ENCODE results near the gene SLC37A1.

Gene SLC37A1

GRCh38 chr21:42500225-42500624 is 13.4 kb upstream of the SLC37A1 start:
- DNase-seq (no peak), ATAC-seq (ENCODE audit: insufficient read depth, low read depth) (no peak)
- H3K4me3 ChIP-seq (ENCODE audit: low read depth in 1 of 2, low read length in 2 of 2), result no peak overlapping the region
- H3K27ac ChIP-seq (ENCODE audit: low read length), result no peak overlapping the region
- no peak overlapping the region for H3K4me2 ChIP-seq (ENCODE audit: insufficient read depth, low read length)
- H2AFZ ChIP-seq (ENCODE audit: low read depth, low read length), result no peak overlapping the region
- H3K9ac ChIP-seq (ENCODE audit: low read depth, low read length), result no peak overlapping the region
- no peaks in the 10 kb centered on the region for H4K20me1 ChIP-seq (ENCODE audit: insufficient read depth, low read length)
- H3K9me3 ChIP-seq (ENCODE audit: insufficient read depth, low read length, severe bottlenecking), result no peaks in the 10 kb centered on the region
- no peaks in the 10 kb centered on the region for H3K79me2 ChIP-seq (ENCODE audit: insufficient read depth, low read length)
- TF ChIP-seq, protein P1, sequence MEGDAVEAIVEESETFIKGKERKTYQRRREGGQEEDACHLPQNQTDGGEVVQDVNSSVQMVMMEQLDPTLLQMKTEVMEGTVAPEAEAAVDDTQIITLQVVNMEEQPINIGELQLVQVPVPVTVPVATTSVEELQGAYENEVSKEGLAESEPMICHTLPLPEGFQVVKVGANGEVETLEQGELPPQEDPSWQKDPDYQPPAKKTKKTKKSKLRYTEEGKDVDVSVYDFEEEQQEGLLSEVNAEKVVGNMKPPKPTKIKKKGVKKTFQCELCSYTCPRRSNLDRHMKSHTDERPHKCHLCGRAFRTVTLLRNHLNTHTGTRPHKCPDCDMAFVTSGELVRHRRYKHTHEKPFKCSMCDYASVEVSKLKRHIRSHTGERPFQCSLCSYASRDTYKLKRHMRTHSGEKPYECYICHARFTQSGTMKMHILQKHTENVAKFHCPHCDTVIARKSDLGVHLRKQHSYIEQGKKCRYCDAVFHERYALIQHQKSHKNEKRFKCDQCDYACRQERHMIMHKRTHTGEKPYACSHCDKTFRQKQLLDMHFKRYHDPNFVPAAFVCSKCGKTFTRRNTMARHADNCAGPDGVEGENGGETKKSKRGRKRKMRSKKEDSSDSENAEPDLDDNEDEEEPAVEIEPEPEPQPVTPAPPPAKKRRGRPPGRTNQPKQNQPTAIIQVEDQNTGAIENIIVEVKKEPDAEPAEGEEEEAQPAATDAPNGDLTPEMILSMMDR (IDR thresholded peaks at IDR 0.05; ENCODE audit: borderline replicate concordance, extremely low read depth, low read length, poor library complexity, severe bottlenecking), result no peak
- no peak for TF ChIP-seq EZH2 (IDR thresholded peaks at IDR 0.05; ENCODE audit: borderline replicate concordance, low read depth, low read length, severe bottlenecking)
- H3K36me3 ChIP-seq (ENCODE audit: insufficient read depth, low read length), result no peaks in the 10 kb centered on the region
- H3K4me1 ChIP-seq (ENCODE audit: insufficient read depth, low read length), result peaks cover 26% of the 10 kb centered on the region
- no peaks in the 10 kb centered on the region for H3K27me3 ChIP-seq (ENCODE audit: insufficient read depth, low read length, poor library complexity)

DNA sequence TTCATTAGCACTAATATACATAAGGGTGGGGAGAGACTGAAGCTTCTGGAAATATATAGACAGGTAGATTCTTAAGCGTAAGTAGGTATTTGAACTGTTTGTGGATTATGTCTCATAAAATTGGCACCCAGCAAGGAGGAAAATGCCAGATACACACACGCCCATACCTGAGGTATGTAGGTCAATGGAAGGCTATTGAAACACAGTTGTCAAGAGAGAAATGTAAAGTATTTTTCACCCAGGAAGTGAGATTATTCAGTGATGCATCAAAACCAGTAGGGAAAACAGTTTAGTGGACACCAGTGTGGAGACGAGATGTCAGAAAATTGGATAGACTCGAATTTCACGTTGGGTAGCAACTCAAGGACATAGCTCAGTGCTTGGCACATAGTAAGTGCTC is 12.9 kb upstream of the SLC37A1 start:
- Histone ChIP-seq H3K9me3 (ENCODE audit: insufficient read depth, low read length, severe bottlenecking) (no peaks in the 10 kb centered on the region), H3K27me3 (ENCODE audit: insufficient read depth, low read length, poor library complexity) (no peaks in the 10 kb centered on the region), H3K4me1 (ENCODE audit: insufficient read depth, low read length) (peaks cover 20% of the 10 kb centered on the region), H3K4me2 (ENCODE audit: insufficient read depth, low read length) (no peak overlapping the region), H3K9ac (ENCODE audit: low read depth, low read length) (no peak overlapping the region), H3K79me2 (ENCODE audit: insufficient read depth, low read length) (no peaks in the 10 kb centered on the region), H4K20me1 (ENCODE audit: insufficient read depth, low read length) (no peaks in the 10 kb centered on the region), H3K36me3 (ENCODE audit: insufficient read depth, low read length) (no peaks in the 10 kb centered on the region), H3K27ac (ENCODE audit: low read length) (no peak overlapping the region), H3K4me3 (ENCODE audit: low read depth in 1 of 2, low read length in 2 of 2) (no peak overlapping the region), H2AFZ (ENCODE audit: low read depth, low read length) (no peak overlapping the region)
- no peak for ATAC-seq (ENCODE audit: insufficient read depth, low read depth)
- no peak for DNase-seq
- TF ChIP-seq EZH2 (IDR thresholded peaks at IDR 0.05; ENCODE audit: borderline replicate concordance, low read depth, low read length, severe bottlenecking), result no peak
- TF ChIP-seq, protein P1 (IDR thresholded peaks at IDR 0.05; ENCODE audit: borderline replicate concordance, extremely low read depth, low read length, poor library complexity, severe bottlenecking), result no peak

DNA sequence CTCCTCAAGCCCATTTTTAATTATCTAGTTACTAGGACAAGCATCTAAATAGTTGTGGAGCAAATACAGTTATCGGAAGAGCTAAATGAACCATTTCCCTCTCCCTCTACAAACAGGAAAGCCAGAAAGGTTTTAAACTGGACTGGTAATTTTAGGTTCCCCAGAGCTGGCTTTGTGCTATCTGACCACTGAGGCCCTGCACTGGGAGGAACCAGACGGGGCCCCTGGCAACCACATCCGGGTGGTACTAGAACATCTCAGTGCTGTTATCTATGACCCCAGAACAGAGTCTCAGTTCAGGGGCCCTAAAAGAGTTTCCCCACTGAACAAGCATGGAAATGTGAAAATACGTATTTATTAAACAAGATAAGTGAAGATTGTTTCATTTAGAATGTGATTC is 9.9 kb upstream of the SLC37A1 start:
- H3K27ac ChIP-seq (ENCODE audit: low read length), result no peak overlapping the region
- no peaks in the 10 kb centered on the region for H3K27me3 ChIP-seq (ENCODE audit: insufficient read depth, low read length, poor library complexity)
- no peaks in the 10 kb centered on the region for H3K9me3 ChIP-seq (ENCODE audit: insufficient read depth, low read length, severe bottlenecking)
- DNase-seq (peak; percentile 52), ATAC-seq (ENCODE audit: insufficient read depth, low read depth) (peak; percentile 88)
- TF ChIP-seq, protein P1 (IDR thresholded peaks at IDR 0.05; ENCODE audit: borderline replicate concordance, extremely low read depth, low read length, poor library complexity, severe bottlenecking), result no peak
- TF ChIP-seq EZH2 (IDR thresholded peaks at IDR 0.05; ENCODE audit: borderline replicate concordance, low read depth, low read length, severe bottlenecking), result no peak
- no peak overlapping the region for H3K9ac ChIP-seq (ENCODE audit: low read depth, low read length)
- no peaks in the 10 kb centered on the region for H4K20me1 ChIP-seq (ENCODE audit: insufficient read depth, low read length)
- H3K4me1 ChIP-seq (ENCODE audit: insufficient read depth, low read length), result peaks cover 9% of the 10 kb centered on the region
- no peaks in the 10 kb centered on the region for H3K36me3 ChIP-seq (ENCODE audit: insufficient read depth, low read length)
- H3K4me3 ChIP-seq (ENCODE audit: low read depth in 1 of 2, low read length in 2 of 2), result no peak overlapping the region
- no peak overlapping the region for H3K4me2 ChIP-seq (ENCODE audit: insufficient read depth, low read length)
- H2AFZ ChIP-seq (ENCODE audit: low read depth, low read length), result no peak overlapping the region
- no peaks in the 10 kb centered on the region for H3K79me2 ChIP-seq (ENCODE audit: insufficient read depth, low read length)
